ENCODE measurements around the gene LNPEP. TPM values are rescaled to one million over a fixed set of nuclear protein-coding genes. Genes with fewer than 3 reads are reported as not detected.
A peak's percentile ranks its signal among the peaks of the same experiment; 100 is the strongest.

Gene LNPEP
- total RNA-seq, 5 donors from 2014 or later (not counting 1 experiment from before 2014, with no cell fraction given), result 82.3 to 102 (median 86.3) TPM

GRCh38 chr5:97046270-97046982 lies 110.5 kb downstream of the LNPEP start:
- CTCF ChIA-PET, result interaction anchor here in 1 of 2 donors (0.5 to 1.6 kb wide), 2 partner anchors 266 to 294 kb away, joined by 3 to 5 read pairs; no protein-coding TSS in a partner anchor
- Mint-ChIP-seq H3K36me3 (no peaks in the 10 kb centered on the region), H3K9me3 (no peaks in the 10 kb centered on the region), H3K27me3 (peaks cover 0 to 2% of the 10 kb centered on the region in 2 donors), H3K4me1 (peaks cover 0 to 2% (median 0%) of the 10 kb centered on the region in 3 donors), H3K4me3 (no peak overlapping the region), H3K27ac (no peak overlapping the region)
- Histone ChIP-seq H3K27ac (ENCODE audit: low read length) (no peak overlapping the region), H3K9me3 (no peaks in the 10 kb centered on the region), H3K36me3 (ENCODE audit: control insufficient read depth in 2 of 2, extremely low read depth in 1 of 2, insufficient read depth in 1 of 2, low read length in 1 of 2) (no peaks in the 10 kb centered on the region), H3K4me1 (ENCODE audit: control insufficient read depth in 1 of 2, extremely low read depth in 1 of 2, insufficient read depth in 2 of 2, low read length in 2 of 2) (no peaks in the 10 kb centered on the region), H3K27me3 (replicated peaks in 1 of 2; ENCODE audit: control insufficient read depth in 2 of 2, extremely low read depth in 1 of 2, insufficient read depth in 2 of 2, low read length in 1 of 2) (no peaks in the 10 kb centered on the region), H3K4me3 (ENCODE audit: control insufficient read depth in 1 of 2, extremely low read depth in 1 of 2, low read length in 1 of 2) (no peak overlapping the region)
- POLR2A ChIA-PET, result no interaction called here
- peak in 1 of 35 experiments; percentile 14 for DNase-seq
- peak in 1 of 4 experiments; percentile 45 for ATAC-seq (replicated peaks in 1 of 4)
- no CpG with 5 or more reads among the region's 7 CpGs for WGBS (ENCODE audit: insufficient coverage)

GRCh38 chr5:97047076-97047475 lies 111.2 kb downstream of the LNPEP start:
- no peaks in the 10 kb centered on the region for H3K36me3 ChIP-seq (ENCODE audit: control insufficient read depth in 2 of 2, extremely low read depth in 1 of 2, insufficient read depth in 1 of 2, low read length in 1 of 2)
- ATAC-seq (replicated peaks in 1 of 4), result no peak
- no peak overlapping the region for H3K27ac ChIP-seq (ENCODE audit: low read length)
- no peak overlapping the region for H3K27ac Mint-ChIP-seq
- POLR2A ChIA-PET, result no interaction called here
- no peak overlapping the region for H3K4me3 ChIP-seq (ENCODE audit: control insufficient read depth in 1 of 2, extremely low read depth in 1 of 2, low read length in 1 of 2)
- 100% methylated on average over 1 of the region's 1 CpG for WGBS (ENCODE audit: insufficient coverage)
- no peaks in the 10 kb centered on the region for H3K36me3 Mint-ChIP-seq
- H3K27me3 Mint-ChIP-seq, result peaks cover 0 to 2% of the 10 kb centered on the region in 2 donors
- CTCF ChIA-PET, result interaction anchor here in 1 of 2 donors (0.6 kb wide), 1 partner anchor 173 kb away, joined by 3 read pairs; no protein-coding TSS in a partner anchor
- no peaks in the 10 kb centered on the region for H3K4me1 ChIP-seq (ENCODE audit: control insufficient read depth in 1 of 2, extremely low read depth in 1 of 2, insufficient read depth in 2 of 2, low read length in 2 of 2)
- H3K4me1 Mint-ChIP-seq, result peaks cover 0 to 2% (median 0%) of the 10 kb centered on the region in 3 donors
- H3K9me3 Mint-ChIP-seq, result no peaks in the 10 kb centered on the region
- H3K27me3 ChIP-seq (replicated peaks in 1 of 2; ENCODE audit: control insufficient read depth in 2 of 2, extremely low read depth in 1 of 2, insufficient read depth in 2 of 2, low read length in 1 of 2), result no peaks in the 10 kb centered on the region
- DNase-seq, result no peak
- no peak overlapping the region for H3K4me3 Mint-ChIP-seq
- no peaks in the 10 kb centered on the region for H3K9me3 ChIP-seq

- no peak overlapping the region for H3K27ac Mint-ChIP-seq
- no peaks in the 10 kb centered on the region for H3K4me1 Mint-ChIP-seq
- H3K27me3 Mint-ChIP-seq, result peaks cover 0 to 2% of the 10 kb centered on the region in 2 donors
- ATAC-seq (replicated peaks in 1 of 4), result no peak
- Histone ChIP-seq H3K36me3 (ENCODE audit: control insufficient read depth in 2 of 2, extremely low read depth in 1 of 2, insufficient read depth in 1 of 2, low read length in 1 of 2) (no peaks in the 10 kb centered on the region), H3K27ac (ENCODE audit: low read length) (no peak overlapping the region), H3K4me3 (ENCODE audit: control insufficient read depth in 1 of 2, extremely low read depth in 1 of 2, low read length in 1 of 2) (no peak overlapping the region), H3K27me3 (replicated peaks in 1 of 2; ENCODE audit: control insufficient read depth in 2 of 2, extremely low read depth in 1 of 2, insufficient read depth in 2 of 2, low read length in 1 of 2) (no peaks in the 10 kb centered on the region), H3K9me3 (no peaks in the 10 kb centered on the region), H3K4me1 (ENCODE audit: control insufficient read depth in 1 of 2, extremely low read depth in 1 of 2, insufficient read depth in 2 of 2, low read length in 2 of 2) (no peaks in the 10 kb centered on the region)
- H3K9me3 Mint-ChIP-seq, result peaks cover 0 to 3% (median 0%) of the 10 kb centered on the region in 3 donors
- POLR2A ChIA-PET, result no interaction called here
- no peak overlapping the region for H3K4me3 Mint-ChIP-seq
- CTCF ChIA-PET, result no interaction called here
- no peaks in the 10 kb centered on the region for H3K36me3 Mint-ChIP-seq
- no CpG with 5 or more reads among the region's 7 CpGs for WGBS (ENCODE audit: insufficient coverage)
- DNase-seq, result no peak
Observed at GRCh38 chr5:97049175-97049574, 113.3 kb downstream of the LNPEP start.

- WGBS (ENCODE audit: insufficient coverage), result no CpG with 5 or more reads among the region's 1 CpG
- no peak overlapping the region for H3K27ac Mint-ChIP-seq
- H3K36me3 Mint-ChIP-seq, result peaks cover 13% of the 10 kb centered on the region
- H3K27me3 ChIP-seq (replicated peaks in 1 of 2; ENCODE audit: control insufficient read depth in 2 of 2, extremely low read depth in 1 of 2, insufficient read depth in 2 of 2, low read length in 1 of 2), result no peaks in the 10 kb centered on the region
- H3K4me1 ChIP-seq (ENCODE audit: control insufficient read depth in 1 of 2, extremely low read depth in 1 of 2, insufficient read depth in 2 of 2, low read length in 2 of 2), result no peaks in the 10 kb centered on the region
- peaks cover 0 to 2% of the 10 kb centered on the region in 2 donors for H3K27me3 Mint-ChIP-seq
- DNase-seq (no peak), ATAC-seq (replicated peaks in 1 of 4) (no peak)
- H3K4me3 Mint-ChIP-seq, result no peak overlapping the region
- H3K36me3 ChIP-seq (ENCODE audit: control insufficient read depth in 2 of 2, extremely low read depth in 1 of 2, insufficient read depth in 1 of 2, low read length in 1 of 2), result no peaks in the 10 kb centered on the region
- H3K27ac ChIP-seq (ENCODE audit: low read length), result no peak overlapping the region
- peaks cover 0 to 8% (median 0%) of the 10 kb centered on the region in 3 donors for H3K4me1 Mint-ChIP-seq
- H3K9me3 Mint-ChIP-seq, result peaks cover 0 to 12% (median 3%) of the 10 kb centered on the region in 3 donors
- ChIA-PET POLR2A (no interaction called here), CTCF (no interaction called here)
- no peak overlapping the region for H3K4me3 ChIP-seq (ENCODE audit: control insufficient read depth in 1 of 2, extremely low read depth in 1 of 2, low read length in 1 of 2)
- H3K9me3 ChIP-seq, result no peaks in the 10 kb centered on the region
Observed at GRCh38 chr5:97056263-97056662, 120.4 kb downstream of the LNPEP start.

GRCh38 chr5:97062046-97062445 lies 126.2 kb downstream of the LNPEP start:
- no peak overlapping the region for H3K4me3 Mint-ChIP-seq
- no peaks in the 10 kb centered on the region for H3K36me3 ChIP-seq (ENCODE audit: control insufficient read depth in 2 of 2, extremely low read depth in 1 of 2, insufficient read depth in 1 of 2, low read length in 1 of 2)
- H3K27ac Mint-ChIP-seq, result no peak overlapping the region
- ATAC-seq (replicated peaks in 1 of 4) (no peak), DNase-seq (no peak)
- peaks cover 0 to 9% (median 3%) of the 10 kb centered on the region in 3 donors for H3K9me3 Mint-ChIP-seq
- WGBS (ENCODE audit: insufficient coverage), result 83% methylated on average over 8 of the region's 8 CpGs
- H3K4me3 ChIP-seq (ENCODE audit: control insufficient read depth in 1 of 2, extremely low read depth in 1 of 2, low read length in 1 of 2), result no peak overlapping the region
- peaks cover 10% of the 10 kb centered on the region for H3K36me3 Mint-ChIP-seq
- no peaks in the 10 kb centered on the region for H3K27me3 ChIP-seq (replicated peaks in 1 of 2; ENCODE audit: control insufficient read depth in 2 of 2, extremely low read depth in 1 of 2, insufficient read depth in 2 of 2, low read length in 1 of 2)
- H3K4me1 ChIP-seq (ENCODE audit: control insufficient read depth in 1 of 2, extremely low read depth in 1 of 2, insufficient read depth in 2 of 2, low read length in 2 of 2), result peaks cover 0 to 8% of the 10 kb centered on the region in 2 experiments
- ChIA-PET CTCF (no interaction called here), POLR2A (no interaction called here)
- H3K4me1 Mint-ChIP-seq, result peaks cover 0 to 6% (median 2%) of the 10 kb centered on the region in 3 donors
- no peaks in the 10 kb centered on the region for H3K9me3 ChIP-seq
- no peak overlapping the region for H3K27ac ChIP-seq (ENCODE audit: low read length)
- H3K27me3 Mint-ChIP-seq, result no peaks in the 10 kb centered on the region

GRCh38 chr5:97063251-97063650 lies 127.4 kb downstream of the LNPEP start:
- CTCF ChIA-PET, result interaction anchor here in 1 of 2 donors (0.5 to 0.6 kb wide), 2 partner anchors 30 to 50 kb away, joined by 3 to 5 read pairs; no protein-coding TSS in a partner anchor
- Mint-ChIP-seq H3K36me3 (peaks cover 10% of the 10 kb centered on the region), H3K4me3 (no peak overlapping the region), H3K9me3 (peaks cover 0 to 7% (median 3%) of the 10 kb centered on the region in 3 donors), H3K27ac (no peak overlapping the region), H3K27me3 (no peaks in the 10 kb centered on the region), H3K4me1 (peaks cover 0 to 5% (median 2%) of the 10 kb centered on the region in 3 donors)
- H3K4me3 ChIP-seq (ENCODE audit: control insufficient read depth in 1 of 2, extremely low read depth in 1 of 2, low read length in 1 of 2), result no peak overlapping the region
- H3K9me3 ChIP-seq, result no peaks in the 10 kb centered on the region
- H3K27ac ChIP-seq (ENCODE audit: low read length), result no peak overlapping the region
- no peaks in the 10 kb centered on the region for H3K27me3 ChIP-seq (replicated peaks in 1 of 2; ENCODE audit: control insufficient read depth in 2 of 2, extremely low read depth in 1 of 2, insufficient read depth in 2 of 2, low read length in 1 of 2)
- 75% methylated on average over 1 of the region's 1 CpG for WGBS (ENCODE audit: insufficient coverage)
- ATAC-seq (replicated peaks in 1 of 4), result no peak
- no peak for DNase-seq
- peaks cover 0 to 8% of the 10 kb centered on the region in 2 experiments for H3K4me1 ChIP-seq (ENCODE audit: control insufficient read depth in 1 of 2, extremely low read depth in 1 of 2, insufficient read depth in 2 of 2, low read length in 2 of 2)
- H3K36me3 ChIP-seq (ENCODE audit: control insufficient read depth in 2 of 2, extremely low read depth in 1 of 2, insufficient read depth in 1 of 2, low read length in 1 of 2), result no peaks in the 10 kb centered on the region
- POLR2A ChIA-PET, result no interaction called here

Data from T-cell (primary cell).